A673 (cell line): ENCODE data around the gene FUCA1.

Source experiments
- CTCF ChIP-seq: fragments of 300-800, 200-600 bp; sonication (generic); conservative IDR thresholded peaks from 2 replicates; pipeline ENCODE4 v1.5.1; 2017; ENCODE audit warnings: low read depth, mild to moderate bottlenecking, antibody characterized with exemption, low read length, moderate library complexity, mixed read lengths
- EZH2 ChIP-seq: fragments of 200-600 bp; sonication (generic); IDR thresholded peaks from 2 replicates; pipeline ENCODE4 v1.6.1; 2017; ENCODE audit warnings: borderline replicate concordance, low read depth, mild to moderate bottlenecking, mixed read lengths, antibody characterized with exemption, low read length; ENCODE audit not compliant: poor library complexity, severe bottlenecking

- no peak for TF ChIP-seq CTCF
- no peak for TF ChIP-seq EZH2
Observed at GRCh38 chr1:23910144-23910543, 42.1 kb upstream of the FUCA1 start.
